HepG2 (cell line): ENCODE measurements around the gene CLDN5. TPM values are rescaled to one million over a fixed set of nuclear protein-coding genes. Genes with fewer than 3 reads are reported as not detected.
A peak's percentile ranks its signal among the peaks of the same experiment; 100 is the strongest.

ENCODE experiments used
- ATAC-seq: fragments of 200-7000 bp; cut with Tn5 transposase; 3 replicates; pipeline ENCODE4 v1.9.1; 2020; ENCODE audit warnings: mild to moderate bottlenecking, moderate library complexity
- BruUV-seq: library from RNA; stranded (reverse); fragments of 400-500 nt; replicated peaks from 2 replicates; lab custom pipeline; 2021; lab: Mats Ljungman, UMichigan
- CTCF ChIA-PET: fragments of 300-600 bp; formaldehyde crosslinking; extraction: SDS; loops from one replicate; lab custom pipeline; 2021; ENCODE audit warnings: low total read pairs, inconsistent platforms, low intra/inter-chr PET ratio; lab: Yijun Ruan, JAX
- POLR2A ChIA-PET: fragments of 350-600 bp; sonication (Branson Sonifier 250); formaldehyde crosslinking; loops from one replicate; lab custom pipeline; 2020; ENCODE audit warnings: antibody characterized with exemption, inconsistent platforms; lab: Yijun Ruan, JAX
- DNase-seq: peaks from one replicate; pipeline ENCODE4 v3.0.0-alpha.2; 2015; ENCODE audit warnings: low spot score
- FAIRE-seq: peaks from 3 replicates; lab custom pipeline; 2011; peaks lifted over from hg19 to GRCh38; lab: Jason Lieb, UNC
- H2AFZ ChIP-seq: one replicate; pipeline ENCODE4 v1.6.1; 2011; ENCODE audit warnings: low read length, inconsistent platforms
- H3K27ac ChIP-seq: fragments of 300-600 bp; 3 replicates; pipeline ENCODE4 v1.8.0; 2011; ENCODE audit warnings: mixed run types, mild to moderate bottlenecking, mixed read lengths, low read length, inconsistent platforms; ENCODE audit not compliant: insufficient read depth; ENCODE audit errors: extremely low read length
- H3K27me3 ChIP-seq, 2 experiments: fragments of 200-600 bp in 1 of 2; 2 replicates in 1 of 2; 3 replicates in 1 of 2; pipeline versions ENCODE4 v1.6.0 to v1.8.0; 2011; ENCODE audit warnings: low read length in 2 of 2, mild to moderate bottlenecking in 2 of 2, moderate library complexity in 2 of 2, inconsistent platforms in 1 of 2; ENCODE audit not compliant: insufficient read depth in 2 of 2, control insufficient read depth in 1 of 2
- H3K36me3 ChIP-seq, 2 experiments: fragments of 200-600 bp in 1 of 2; replicated peaks in 1 of 2; 2 replicates in 1 of 2; 3 replicates in 1 of 2; pipeline versions ENCODE4 v1.5.1 to v1.8.0; 2011; ENCODE audit warnings: low read length in 2 of 2, inconsistent platforms in 1 of 2; ENCODE audit not compliant: insufficient read depth in 2 of 2, control insufficient read depth in 1 of 2
- H3K4me1 ChIP-seq: 2 replicates; pipeline ENCODE4 v1.5.1; 2012; ENCODE audit warnings: low read length, inconsistent platforms; ENCODE audit not compliant: insufficient read depth
- H3K4me2 ChIP-seq: 2 replicates; pipeline ENCODE4 v1.6.0; 2011; ENCODE audit warnings: low read depth, low read length, inconsistent platforms
- H3K4me3 ChIP-seq, 3 experiments: fragments of 200-600 bp in 1 of 3; sonication (generic), shearing (Covaris generic) in 1 of 3; replicated peaks in 1 of 3; 2 replicates each; pipeline ENCODE4 v1.5.1; 2011 to 2016; ENCODE audit warnings: low read length in 3 of 3, inconsistent platforms in 2 of 3, low read depth in 2 of 3, mild to moderate bottlenecking in 2 of 3, control low read depth in 1 of 3, mixed read lengths in 1 of 3; ENCODE audit not compliant: insufficient read depth in 1 of 3
- H3K79me2 ChIP-seq: one replicate; pipeline ENCODE4 v1.6.1; 2011; ENCODE audit warnings: low read length, inconsistent platforms; ENCODE audit not compliant: insufficient read depth
- H3K9ac ChIP-seq: 2 replicates; pipeline ENCODE4 v1.6.0; 2011; ENCODE audit warnings: mild to moderate bottlenecking, low read depth, low read length, inconsistent platforms; ENCODE audit not compliant: insufficient read depth
- H3K9me3 ChIP-seq: 2 replicates; pipeline ENCODE4 v1.5.1; 2012; ENCODE audit warnings: mild to moderate bottlenecking, low read length
- H4K20me1 ChIP-seq: 2 replicates; pipeline ENCODE4 v1.6.0; 2011; ENCODE audit warnings: inconsistent platforms, mild to moderate bottlenecking, low read length, moderate library complexity; ENCODE audit not compliant: insufficient read depth
- ARID5B ChIP-seq: IDR thresholded peaks from 2 replicates; pipeline ENCODE4 v1.4.0; 2020; ENCODE audit warnings: mild to moderate bottlenecking, missing genetic modification reagents
- FOXP1 ChIP-seq, 2 experiments: fragments of 450-650 bp in 1 of 2; IDR thresholded peaks; 2 replicates each; pipeline ENCODE4 v1.6.1; 2017 to 2018; ENCODE audit warnings: antibody characterized with exemption in 1 of 2
- MNT ChIP-seq: fragments of 450-650 bp; IDR thresholded peaks from 2 replicates; pipeline ENCODE4 v1.6.1; 2016
- ZNF318 ChIP-seq: sonication (generic); formaldehyde crosslinking; IDR thresholded peaks from 2 replicates; pipeline ENCODE4 v1.4.0; 2020; ENCODE audit warnings: mild to moderate bottlenecking, missing genetic modification reagents
- WGBS: methylation state at CpG from one replicate; pipeline ENCODE4 v1.1.6; 2017; ENCODE audit warnings: low lambda C conversion rate; 5-methylcytosine and 5-hydroxymethylcytosine counted together
- in situ Hi-C: cut with HindIII; loops from 2 replicates; pipeline ENCODE4 v1.10.0; 2017; ENCODE audit warnings: low pct_unique_long_range_greater_than_20kb; ENCODE audit not compliant: extremely low pct_ligation_motif_present
- intact Hi-C: fragments of 100-400 bp; cut with micrococcal nuclease; formaldehyde crosslinking; loops from one replicate; pipeline ENCODE4 v1.10.0; 2022; ENCODE audit not compliant: unreplicated experiment
- polyA plus RNA-seq, 8 experiments: library from polyadenylated mRNA; depleted of rRNA in 3 of 8; stranded (reverse) in 7 of 8; unstranded in 1 of 8; fragments of >200 nt; fragmentation: Illumina TruSeq in 4 of 8; extraction: Trizol in 4 of 8; gene quantifications; 2 replicates each; pipeline versions ENCODE4 v1.2.1 to v1.2.3, GENCODE V29; 2011 to 2016; ENCODE audit warnings: low read depth in 4 of 8, missing spikeins in 1 of 8, mixed read lengths in 1 of 8; ENCODE audit not compliant: insufficient read depth in 1 of 8
- total RNA-seq, 5 experiments: library from RNA; depleted of rRNA; stranded (reverse); fragments of >200 nt; fragmentation: Illumina TruSeq; extraction: Trizol; gene quantifications; 2 replicates each; pipeline ENCODE4 v1.2.3, GENCODE V29; 2016; ENCODE audit warnings: low read depth in 1 of 5

Gene CLDN5
- total and polyA plus RNA-seq, 2 of the 13 experiments (the other 11 are each of a cell fraction or from before 2014, with no cell fraction given), result not detected

GRCh38 chr22:19546680-19547079, 22.5 kb upstream of the CLDN5 start:
- no TSS peak for BruUV-seq
- H3K4me3 ChIP-seq, result no peak overlapping the region
- no peak overlapping the region for H3K27ac ChIP-seq
- peaks cover 24% of the 10 kb centered on the region for H3K4me1 ChIP-seq
- TF ChIP-seq ARID5B (CRISPR knock-in tag) (no peak), MNT (peak; percentile 44; the same call in 1 of the 2 replicates), FOXP1 (IDR thresholded peaks at IDR 0.05) (no peak), FOXP1 (CRISPR knock-in tag; IDR thresholded peaks at IDR 0.05) (no peak), ZNF318 (CRISPR knock-in tag) (no peak)
- WGBS, result 24% methylated on average over 6 of the region's 6 CpGs
- POLR2A ChIA-PET, result no interaction called here
- H3K36me3 ChIP-seq, result no peaks in the 10 kb centered on the region
- H3K4me2 ChIP-seq, result no peak overlapping the region
- DNase-seq (no peak), FAIRE-seq (no peak), ATAC-seq (no peak)
- no peaks in the 10 kb centered on the region for H4K20me1 ChIP-seq
- in situ Hi-C loops (loop anchor here (10.0 kb wide), 1 partner anchor 62 kb away; no protein-coding TSS in a partner anchor), intact Hi-C loops (no loop called here)
- no peaks in the 10 kb centered on the region for H3K79me2 ChIP-seq
- no peak overlapping the region for H2AFZ ChIP-seq
- H3K9me3 ChIP-seq, result no peaks in the 10 kb centered on the region
- H3K27me3 ChIP-seq, result peaks cover 1 to 15% of the 10 kb centered on the region in 2 experiments; a peak in 2 of 5 replicates
- H3K9ac ChIP-seq, result no peak overlapping the region
- CTCF ChIA-PET, result no interaction called here
